GM18861 (cell line): ENCODE measurements around the gene CMIP.

Experiments
- ATAC-seq: cut with Tn5 transposase; IDR thresholded peaks from one replicate; pipeline ENCODE4 v1.9.1; 2021; ENCODE audit not compliant: unreplicated experiment

The CMIP gene

GRCh38 chr16:81547194-81547938 lies 102.8 kb downstream of the CMIP start:
- ATAC-seq, result no peak

DNA sequence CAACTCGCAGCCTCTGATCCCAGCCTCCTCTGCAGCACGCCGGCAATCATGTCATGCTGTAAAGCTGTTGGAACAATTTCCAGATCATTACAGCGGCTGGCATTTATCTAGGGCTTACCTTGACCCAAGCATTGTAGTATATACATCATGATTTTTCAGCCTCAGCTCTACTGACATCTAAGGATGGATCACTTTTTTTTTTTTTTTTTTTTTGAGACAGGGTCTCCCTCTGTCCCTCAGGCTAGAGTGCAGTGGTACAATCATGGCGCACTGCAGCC lies 103.3 kb downstream of the CMIP start:
- no peak for ATAC-seq

DNA sequence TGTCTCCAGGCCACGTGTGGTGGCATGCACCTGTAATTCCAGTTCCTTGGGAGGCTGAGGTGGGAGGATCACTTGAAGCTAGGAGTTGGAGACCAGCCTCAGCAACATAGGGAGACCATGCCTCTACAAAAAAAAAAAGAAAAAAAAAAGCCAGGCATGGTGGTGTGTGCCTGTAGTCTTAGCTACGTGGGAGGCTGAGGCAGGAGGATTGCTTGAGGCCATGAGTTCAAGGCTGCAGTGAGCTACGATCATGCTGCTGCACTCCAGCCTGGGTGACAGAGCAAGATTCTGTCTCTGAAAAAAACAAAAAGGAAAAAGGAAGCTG lies 103.9 kb downstream of the CMIP start:
- ATAC-seq, result no peak

- no peak for ATAC-seq
These were observed 104.4 kb downstream of the CMIP start for GRCh38 chr16:81548876-81549546.

DNA sequence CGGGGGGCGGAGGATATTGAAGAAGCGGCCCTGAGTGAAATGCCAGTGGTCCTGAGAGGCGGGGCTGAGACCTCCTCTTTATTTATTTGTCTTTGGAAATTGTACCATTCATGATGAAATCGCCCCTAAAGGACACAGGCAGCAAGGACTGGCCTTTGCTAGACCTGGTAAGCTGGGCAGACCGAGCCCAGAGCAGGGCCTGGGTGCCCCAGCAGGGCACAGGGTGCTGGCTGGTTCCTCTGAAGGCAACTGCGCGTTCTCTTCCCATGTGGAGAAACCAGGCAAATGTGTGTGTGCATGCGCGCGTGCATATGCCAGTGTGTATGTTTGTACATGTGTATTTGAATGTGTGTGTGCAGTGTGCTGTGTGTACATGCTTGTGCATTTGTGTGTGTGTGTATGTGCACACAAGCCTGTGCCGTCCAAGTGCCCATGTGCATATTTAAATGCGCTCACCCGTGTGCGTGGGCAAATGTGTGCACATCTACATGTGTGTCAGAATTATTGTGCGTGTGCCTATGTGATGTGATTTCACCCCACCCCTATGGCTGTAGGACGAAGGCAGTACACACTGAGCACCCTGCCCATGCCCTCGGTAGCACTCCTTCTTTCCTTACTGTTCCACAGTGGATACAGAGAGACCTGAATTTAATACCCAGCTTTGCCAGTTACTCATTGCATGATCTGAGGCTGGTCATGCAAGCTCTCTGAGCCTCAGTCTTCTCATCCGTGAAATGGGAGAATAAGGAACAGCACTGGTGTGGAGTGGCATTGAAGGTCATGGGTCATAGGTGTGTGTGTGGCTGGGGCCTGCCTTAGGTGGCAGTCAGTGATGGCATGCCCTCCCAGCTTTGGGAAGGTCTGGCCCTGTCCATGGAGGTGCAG lies 105.2 kb downstream of the CMIP start:
- ATAC-seq, result no peak

DNA sequence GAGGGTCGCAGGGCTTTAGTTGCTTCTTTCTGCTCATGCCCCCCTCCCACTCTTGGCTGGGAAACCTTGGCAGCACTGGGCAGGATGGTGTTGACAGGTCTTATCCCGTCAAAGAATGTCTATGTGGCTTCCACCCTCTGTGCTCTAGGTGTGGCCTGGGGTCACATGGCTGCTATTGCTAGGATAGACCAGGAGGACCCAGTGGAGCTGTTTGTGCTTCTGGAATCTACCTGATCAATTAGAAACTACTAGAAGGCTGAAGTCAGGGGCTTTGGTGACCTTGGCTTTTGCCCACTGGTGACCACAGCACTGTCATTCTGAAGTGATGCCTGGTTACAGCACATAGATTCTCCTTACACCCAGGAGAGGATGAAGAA lies 105.8 kb downstream of the CMIP start:
- ATAC-seq, result no peak

DNA sequence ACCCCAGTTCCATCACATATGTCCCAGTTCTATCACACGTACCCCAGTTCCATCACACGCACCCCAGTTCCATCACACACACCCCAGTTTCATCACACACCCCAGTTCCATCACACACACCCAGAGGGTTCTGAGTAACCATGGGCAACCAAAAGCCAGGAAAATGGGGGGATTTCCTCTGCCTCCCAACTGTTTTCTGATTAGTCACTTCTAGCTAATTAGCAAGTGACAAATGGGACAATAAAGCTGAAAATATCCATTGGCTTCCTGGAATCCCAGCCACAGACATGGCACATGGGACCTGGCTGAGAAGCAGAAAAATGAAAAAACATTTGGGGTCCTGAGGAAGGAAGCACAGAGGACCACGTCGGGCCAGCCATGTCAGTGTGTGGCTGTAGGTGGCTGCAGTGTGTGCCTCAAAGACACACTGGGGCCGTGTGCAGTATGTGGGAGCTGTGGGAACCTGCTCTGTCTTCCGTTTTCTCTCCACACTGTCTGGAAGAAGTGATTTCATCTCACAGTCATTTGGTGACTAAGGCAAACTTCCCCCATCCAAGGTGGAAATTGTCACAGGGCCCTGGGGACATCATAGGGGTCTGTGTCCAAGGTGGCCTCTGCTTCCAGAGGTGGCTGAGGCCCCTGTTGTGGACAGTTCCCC lies 106.7 kb downstream of the CMIP start:
- no peak for ATAC-seq

GRCh38 chr16:81551821-81552304 lies 107.3 kb downstream of the CMIP start:
- no peak for ATAC-seq

DNA sequence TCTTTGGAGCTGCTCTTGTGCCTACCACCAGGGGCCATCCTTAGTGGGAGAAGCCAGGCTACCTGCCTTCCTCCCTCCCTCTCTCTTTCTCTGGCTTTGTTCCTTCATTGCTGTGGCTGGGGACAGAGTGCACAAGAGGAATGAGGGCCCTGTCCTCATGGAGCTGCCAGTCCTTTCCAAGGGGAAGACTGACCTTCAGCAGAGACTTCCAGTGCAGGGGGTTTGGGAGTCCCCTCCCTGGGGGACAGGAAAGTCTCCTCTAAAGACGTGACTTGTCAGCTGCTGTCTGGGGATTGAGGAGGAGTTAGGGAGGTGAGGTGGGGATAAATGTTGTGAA lies 108.1 kb downstream of the CMIP start:
- no peak for ATAC-seq

- ATAC-seq, result no peak
These were observed 108.6 kb downstream of the CMIP start for GRCh38 chr16:81553080-81553813.

DNA sequence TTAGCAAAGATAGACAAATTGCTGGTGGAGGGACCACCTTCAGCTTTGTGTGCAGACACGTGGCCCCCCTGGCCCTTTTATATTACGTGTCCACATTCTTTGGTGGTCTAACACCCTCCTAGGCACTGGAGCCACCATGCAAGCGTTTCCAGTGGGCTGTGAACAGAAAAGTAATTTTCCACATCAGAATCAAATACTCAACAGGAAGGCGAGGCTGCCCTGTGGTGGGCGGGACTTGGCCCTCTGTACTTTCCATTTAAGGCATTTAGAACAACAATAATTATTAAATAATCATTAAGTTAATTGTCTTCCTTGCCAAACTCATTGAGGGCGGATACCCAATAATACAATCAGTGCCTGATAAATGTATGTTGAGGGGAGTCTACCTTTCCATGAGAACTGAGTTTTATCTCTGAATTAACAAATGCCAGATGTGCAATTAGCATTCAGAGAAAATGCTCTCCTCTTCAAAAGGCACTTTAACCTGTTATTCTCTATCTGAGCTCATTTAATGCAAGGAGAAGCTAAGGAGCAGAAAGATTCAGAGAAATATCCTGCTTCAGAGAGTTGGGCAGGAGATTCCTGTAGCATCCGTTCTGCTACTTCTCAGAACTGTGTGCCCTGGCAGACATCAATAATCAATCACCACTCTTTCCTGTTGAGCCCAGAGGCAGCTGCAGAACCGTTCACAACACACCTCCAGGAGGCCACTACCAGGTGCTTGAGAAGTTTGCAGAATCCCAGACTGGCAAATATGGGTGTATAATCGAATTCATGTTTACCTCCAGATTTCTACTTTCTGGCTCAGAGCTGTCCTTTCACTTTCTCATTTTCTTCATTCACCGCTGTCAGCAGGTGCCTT lies 109.4 kb downstream of the CMIP start:
- no peak for ATAC-seq

GRCh38 chr16:81554979-81555378 lies 110.4 kb downstream of the CMIP start:
- ATAC-seq, result no peak

DNA sequence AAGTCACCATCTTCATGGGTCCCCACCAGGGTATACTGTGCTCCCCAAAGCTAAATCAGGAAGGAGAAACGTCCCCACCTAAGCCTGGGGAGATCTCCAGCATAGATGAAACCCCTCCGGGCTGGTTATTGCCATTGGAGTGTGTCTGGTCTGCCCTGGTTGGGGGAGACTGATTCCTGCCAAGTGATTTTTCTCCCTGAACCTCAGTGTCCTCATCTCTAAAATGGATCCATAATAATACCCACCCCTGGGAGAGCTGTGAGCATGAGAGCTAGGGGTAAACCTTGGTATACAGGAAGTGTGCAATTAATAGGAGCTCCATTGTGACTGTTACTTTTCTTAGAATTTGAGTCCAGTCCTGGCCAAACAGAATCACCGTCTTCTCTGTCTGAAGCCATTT lies 111.1 kb downstream of the CMIP start:
- no peak for ATAC-seq

DNA sequence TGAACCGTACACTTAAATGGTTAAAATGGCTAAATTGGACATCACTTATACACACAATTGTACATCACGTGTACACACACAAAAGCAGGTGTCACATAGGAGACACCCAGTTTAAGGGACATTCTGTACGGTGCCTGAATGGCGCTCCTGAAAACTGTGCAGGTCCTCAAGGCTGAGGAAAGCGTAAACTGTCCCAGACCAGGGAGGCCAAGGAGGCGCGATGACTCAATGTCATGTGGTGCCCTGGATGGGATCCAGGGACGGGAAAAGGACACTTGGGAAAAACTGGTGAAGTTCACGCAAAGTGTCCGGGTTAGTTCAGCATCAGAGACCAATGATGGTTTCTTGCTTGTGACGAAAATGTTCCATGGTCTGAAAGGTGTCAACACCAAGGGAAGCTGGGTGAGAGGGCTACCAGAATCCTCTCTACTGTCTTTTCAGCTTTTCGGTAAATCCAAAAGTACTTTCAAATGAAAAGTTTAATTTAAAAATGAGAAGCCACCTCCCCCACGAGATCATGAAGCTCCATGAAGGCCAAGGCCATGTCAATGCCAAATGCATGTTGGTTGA lies 112.2 kb downstream of the CMIP start:
- ATAC-seq, result no peak

DNA sequence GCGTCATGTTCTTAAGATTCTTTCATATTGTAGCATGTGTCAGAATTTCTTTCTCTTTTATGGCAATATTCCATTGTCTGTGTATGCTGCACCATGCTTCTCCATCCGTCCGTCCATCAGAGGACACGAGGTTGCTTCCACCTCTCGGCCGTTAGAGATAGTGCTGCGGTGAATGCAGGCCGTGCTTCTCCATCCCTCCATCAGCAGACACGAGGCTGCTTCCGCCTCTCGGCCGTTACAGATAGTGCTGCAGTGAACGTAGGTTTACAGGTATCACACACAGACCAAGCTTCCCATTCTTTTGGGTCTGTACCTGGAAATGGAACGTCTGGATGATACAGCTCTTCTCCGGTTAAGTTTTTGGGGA lies 113.5 kb downstream of the CMIP start:
- ATAC-seq, result no peak

DNA sequence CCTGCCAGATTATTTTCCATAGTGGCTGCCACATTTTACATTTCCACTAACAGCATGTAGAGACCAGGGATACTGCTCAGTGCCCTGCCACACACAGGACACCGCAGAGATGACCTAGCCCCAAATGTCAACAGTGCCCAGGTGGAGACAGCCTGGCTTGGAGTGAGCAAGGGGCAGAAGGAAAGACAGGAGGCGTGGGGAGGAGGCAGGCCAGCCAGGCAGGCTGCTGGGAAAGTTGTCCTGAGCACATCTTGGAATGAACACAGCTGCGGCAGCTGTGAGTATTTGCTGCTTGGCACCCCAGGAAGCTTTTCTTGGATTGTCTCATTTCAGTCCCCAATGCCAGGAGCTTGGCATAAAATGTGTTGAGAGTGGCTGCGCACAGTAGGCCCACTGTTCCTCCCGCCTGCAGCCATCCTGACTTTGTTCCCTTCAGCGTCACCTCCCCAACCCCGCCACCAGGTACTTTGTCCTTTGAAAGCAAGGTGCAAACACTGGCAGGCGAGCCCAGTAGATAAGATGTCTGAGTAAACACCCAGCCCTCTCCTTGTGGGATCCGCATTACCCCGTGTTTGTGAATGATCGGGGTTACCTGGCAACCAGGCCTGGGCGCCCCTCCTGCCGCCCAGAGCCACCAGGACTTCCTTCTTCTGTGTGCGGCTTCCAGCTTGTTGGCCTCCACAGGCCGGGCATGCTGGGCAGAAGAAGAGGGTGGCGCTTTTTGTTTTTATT lies 114.0 kb downstream of the CMIP start:
- ATAC-seq, result no peak

DNA sequence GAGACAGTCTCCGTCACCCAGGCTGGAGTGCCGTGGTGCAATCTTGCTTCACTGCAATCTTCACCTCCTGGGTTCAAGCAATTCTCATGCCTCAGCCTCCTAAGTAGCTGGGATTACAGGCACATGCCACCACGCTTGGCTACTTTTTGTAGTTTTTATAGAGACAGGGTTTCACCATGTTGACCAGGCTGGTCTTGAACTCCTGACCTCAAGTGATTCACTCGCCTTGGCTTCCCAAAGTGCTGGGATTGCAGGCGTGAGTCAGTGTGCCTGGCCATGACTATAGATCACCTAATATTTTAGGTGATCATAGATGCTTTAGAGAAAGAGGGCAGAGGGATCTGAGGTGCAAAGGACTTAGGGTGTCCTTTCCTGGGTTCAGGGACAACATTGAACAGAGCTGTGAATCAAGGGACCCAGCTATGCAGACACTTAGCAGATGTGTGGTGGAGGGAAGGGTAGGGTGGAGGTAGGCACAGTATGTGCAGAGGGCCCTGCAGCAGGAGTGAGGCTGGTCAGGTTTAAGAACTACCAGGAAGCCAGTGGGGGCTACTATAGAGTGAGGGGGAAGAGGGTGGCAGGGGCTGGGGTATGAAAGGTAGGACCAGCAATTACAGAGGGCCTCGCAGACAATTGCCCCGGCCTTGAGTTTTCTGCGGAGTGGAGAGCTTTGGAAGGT lies 116.5 kb downstream of the CMIP start:
- ATAC-seq, result no peak

GRCh38 chr16:81562174-81562849 lies 117.7 kb downstream of the CMIP start:
- ATAC-seq, result no peak
